ENCODE results near the gene TCF4. TPM values are rescaled to one million over a fixed set of nuclear protein-coding genes. Genes with fewer than 3 reads are reported as not detected.
"Not testable (repeated sequence)": the region's sequence is repeated elsewhere in the genome, so short reads cannot be mapped to it uniquely, and the experiment has no call there.

TCF4 gene
- total RNA-seq, 4 donors from 2014 or later, result 58.0 to 84.3 (median 68.1) TPM

- WGBS, result 94% methylated on average over 5 of the region's 5 CpGs
- H3K4me3 ChIP-seq, result no peak overlapping the region
- H3K4me1 ChIP-seq, result peaks cover 0 to 19% (median 13%) of the 10 kb centered on the region in 4 donors
- no peaks in the 10 kb centered on the region for H3K36me3 ChIP-seq
- DNase-seq (ENCODE audit: extremely low spot score), result no peak
- intact Hi-C loops (cut with DNase I), result loop anchor here (5.0 kb wide), 2 partner anchors 53 to 112 kb away; partner anchors contain the start of gene TCF4
- H3K27ac ChIP-seq (replicated peaks in 1 of 4), result no peak overlapping the region
- TF ChIP-seq, protein P1, sequence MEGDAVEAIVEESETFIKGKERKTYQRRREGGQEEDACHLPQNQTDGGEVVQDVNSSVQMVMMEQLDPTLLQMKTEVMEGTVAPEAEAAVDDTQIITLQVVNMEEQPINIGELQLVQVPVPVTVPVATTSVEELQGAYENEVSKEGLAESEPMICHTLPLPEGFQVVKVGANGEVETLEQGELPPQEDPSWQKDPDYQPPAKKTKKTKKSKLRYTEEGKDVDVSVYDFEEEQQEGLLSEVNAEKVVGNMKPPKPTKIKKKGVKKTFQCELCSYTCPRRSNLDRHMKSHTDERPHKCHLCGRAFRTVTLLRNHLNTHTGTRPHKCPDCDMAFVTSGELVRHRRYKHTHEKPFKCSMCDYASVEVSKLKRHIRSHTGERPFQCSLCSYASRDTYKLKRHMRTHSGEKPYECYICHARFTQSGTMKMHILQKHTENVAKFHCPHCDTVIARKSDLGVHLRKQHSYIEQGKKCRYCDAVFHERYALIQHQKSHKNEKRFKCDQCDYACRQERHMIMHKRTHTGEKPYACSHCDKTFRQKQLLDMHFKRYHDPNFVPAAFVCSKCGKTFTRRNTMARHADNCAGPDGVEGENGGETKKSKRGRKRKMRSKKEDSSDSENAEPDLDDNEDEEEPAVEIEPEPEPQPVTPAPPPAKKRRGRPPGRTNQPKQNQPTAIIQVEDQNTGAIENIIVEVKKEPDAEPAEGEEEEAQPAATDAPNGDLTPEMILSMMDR (IDR thresholded peaks at IDR 0.05), result no peak
- no peak for TF ChIP-seq EP300 (IDR thresholded peaks at IDR 0.05)
- no peak for TF ChIP-seq POLR2A (IDR thresholded peaks at IDR 0.05; ENCODE audit: low read depth)
- no peak for TF ChIP-seq POLR2AphosphoS5 (IDR thresholded peaks at IDR 0.05)
- no peaks in the 10 kb centered on the region for H3K27me3 ChIP-seq
- H3K9me3 ChIP-seq, result no peaks in the 10 kb centered on the region
Measured at GRCh38 chr18:55475467-55475866, 112.5 kb downstream of the TCF4 start.

- no peaks in the 10 kb centered on the region for H3K9me3 ChIP-seq
- H3K4me3 ChIP-seq, result no peak overlapping the region
- DNase-seq (ENCODE audit: extremely low spot score), result no peak
- H3K27me3 ChIP-seq, result no peaks in the 10 kb centered on the region
- no peak overlapping the region for H3K27ac ChIP-seq (replicated peaks in 1 of 4)
- no peak for TF ChIP-seq EP300 (IDR thresholded peaks at IDR 0.05)
- TF ChIP-seq, protein P1 (IDR thresholded peaks at IDR 0.05), result no peak
- TF ChIP-seq POLR2A (IDR thresholded peaks at IDR 0.05; ENCODE audit: low read depth), result no peak
- TF ChIP-seq POLR2AphosphoS5 (IDR thresholded peaks at IDR 0.05), result no peak
- peaks cover 0 to 19% (median 12%) of the 10 kb centered on the region in 4 donors for H3K4me1 ChIP-seq
- H3K36me3 ChIP-seq, result no peaks in the 10 kb centered on the region
- intact Hi-C loops (cut with DNase I), result no loop called here
Measured at GRCh38 chr18:55473560-55473959, 114.4 kb downstream of the TCF4 start.

- no peak for DNase-seq (ENCODE audit: extremely low spot score)
- Histone ChIP-seq H3K27ac (replicated peaks in 1 of 4) (no peak overlapping the region), H3K36me3 (no peaks in the 10 kb centered on the region), H3K27me3 (no peaks in the 10 kb centered on the region), H3K4me3 (no peak overlapping the region), H3K9me3 (no peaks in the 10 kb centered on the region), H3K4me1 (peaks cover 0 to 14% (median 9%) of the 10 kb centered on the region in 4 donors)
- WGBS, result 72% methylated on average over 2 of the region's 2 CpGs
- intact Hi-C loops (cut with DNase I), result no loop called here
- TF ChIP-seq, protein P1 (IDR thresholded peaks at IDR 0.05), result no peak
- TF ChIP-seq EP300 (IDR thresholded peaks at IDR 0.05) (no peak), POLR2A (IDR thresholded peaks at IDR 0.05; ENCODE audit: low read depth) (no peak), POLR2AphosphoS5 (IDR thresholded peaks at IDR 0.05) (no peak)
Measured at GRCh38 chr18:55473058-55473457, 114.9 kb downstream of the TCF4 start.

DNA sequence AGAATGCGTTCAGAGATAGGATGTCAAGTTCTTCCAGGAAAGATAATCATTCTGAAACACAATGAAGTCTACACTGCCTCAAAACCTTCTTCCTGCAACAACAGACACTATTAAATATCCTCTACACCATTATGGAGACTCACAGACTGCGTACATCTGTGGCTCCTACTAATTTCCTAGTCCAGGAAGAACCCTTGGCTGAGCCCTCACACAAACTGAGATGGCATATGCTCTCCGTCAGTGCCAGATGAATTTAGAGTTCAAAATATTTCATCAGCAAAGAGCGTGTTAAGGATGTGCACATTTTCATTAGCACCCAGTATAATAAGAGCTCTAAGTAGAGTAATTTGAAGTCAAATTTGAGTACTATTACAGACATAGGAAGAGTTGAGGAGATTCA is 117.2 kb downstream of the TCF4 start:
- 95% methylated on average over 4 of the region's 4 CpGs for WGBS
- H3K36me3 ChIP-seq, result no peaks in the 10 kb centered on the region
- H3K9me3 ChIP-seq, result no peaks in the 10 kb centered on the region
- no peak for DNase-seq (ENCODE audit: extremely low spot score)
- intact Hi-C loops (cut with DNase I), result no loop called here
- H3K4me3 ChIP-seq, result no peak overlapping the region
- no peak overlapping the region for H3K27ac ChIP-seq (replicated peaks in 1 of 4)
- no peaks in the 10 kb centered on the region for H3K27me3 ChIP-seq
- peaks cover 0 to 4% (median 0%) of the 10 kb centered on the region in 4 donors for H3K4me1 ChIP-seq
- TF ChIP-seq, protein P1 (IDR thresholded peaks at IDR 0.05), result no peak

DNA sequence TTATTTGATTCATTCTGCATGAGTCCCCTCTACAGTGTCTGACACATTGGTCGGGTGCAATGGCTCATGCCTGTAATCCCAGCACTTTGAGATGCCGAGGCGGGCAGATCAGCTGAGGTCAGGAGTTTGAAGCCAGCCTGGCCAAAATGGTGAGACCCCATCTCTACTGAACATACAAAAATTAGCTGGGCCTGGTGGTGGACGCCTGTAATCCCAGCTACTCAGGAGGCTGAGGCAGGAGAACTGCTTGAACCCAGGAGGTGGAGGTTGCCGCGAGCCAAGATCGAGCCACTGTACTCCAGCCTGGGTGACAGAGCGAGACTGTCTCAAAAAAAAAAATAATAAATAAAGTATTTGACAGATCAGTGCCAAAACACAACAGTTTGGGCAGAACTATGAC is 118.9 kb downstream of the TCF4 start:
- intact Hi-C loops (cut with DNase I), result not testable (repeated sequence)
- 98% methylated on average over 8 of the region's 8 CpGs for WGBS

More for the DNA sequence above, 118.9 kb downstream of the TCF4 start:
- H3K4me1 ChIP-seq; H3K27ac ChIP-seq (replicated peaks in 1 of 4); H3K36me3 ChIP-seq; H3K27me3 ChIP-seq; H3K9me3 ChIP-seq; DNase-seq (ENCODE audit: extremely low spot score); H3K4me3 ChIP-seq: not testable (repeated sequence)
